Caco-2 (cell line): Measurements from ENCODE around the gene CPT1B. TPM values are rescaled to one million over a fixed set of nuclear protein-coding genes. Genes with fewer than 3 reads are reported as not detected.

ENCODE experiments used
- BruUV-seq: library from RNA; stranded (reverse); fragments of 400-500 nt; replicated peaks from 2 replicates; lab custom pipeline; 2021; lab: Mats Ljungman, UMichigan
- CTCF ChIA-PET: fragments of 300-600 bp; sonication (Branson Sonifier 250); formaldehyde crosslinking; loops from one replicate; lab custom pipeline; 2022; ENCODE audit warnings: antibody characterized with exemption; lab: Charles Lee
- POLR2A ChIA-PET: fragments of 300-600 bp; sonication (Branson Sonifier 250); formaldehyde crosslinking; loops from one replicate; lab custom pipeline; 2022; ENCODE audit warnings: antibody characterized with exemption; lab: Charles Lee
- DNase-seq, 2 experiments: peaks; one replicate each; pipeline versions ENCODE4 v3.0.0 to v3.0.0-alpha.2; 2020 to 2022
- H3K27me3 ChIP-seq: replicated peaks from 2 replicates; pipeline ENCODE4 v1.6.0; 2011; ENCODE audit warnings: low read length; ENCODE audit not compliant: control insufficient read depth, insufficient read depth
- H3K36me3 ChIP-seq: 2 replicates; pipeline ENCODE4 v1.5.1; 2011; ENCODE audit warnings: low read length; ENCODE audit not compliant: control insufficient read depth, insufficient read depth
- H3K4me1 ChIP-seq: fragments of 250-450 bp; sonication (Bioruptor Pico); 2 replicates; pipeline ENCODE4 v1.5.1; 2020; ENCODE audit warnings: mild to moderate bottlenecking
- H3K4me3 ChIP-seq: 2 replicates; pipeline ENCODE4 v1.5.1; 2011; ENCODE audit warnings: low read depth, mild to moderate bottlenecking, control low read depth, low read length
- H3K9me3 ChIP-seq: fragments of 250-450 bp; sonication (Bioruptor Pico); 2 replicates; pipeline ENCODE4 v1.5.1; 2020; ENCODE audit warnings: mild to moderate bottlenecking, moderate library complexity
- H3K27ac Mint-ChIP-seq: one replicate; pipeline ENCODE4 v1.8.0; 2022; ENCODE audit warnings: mixed read lengths; ENCODE audit not compliant: unreplicated experiment
- H3K27me3 Mint-ChIP-seq: one replicate; pipeline ENCODE4 v1.8.0; 2022; ENCODE audit warnings: mixed read lengths; ENCODE audit not compliant: insufficient read depth, unreplicated experiment
- H3K36me3 Mint-ChIP-seq: one replicate; pipeline ENCODE4 v1.8.0; 2022; ENCODE audit warnings: mild to moderate bottlenecking, mixed read lengths; ENCODE audit not compliant: insufficient read depth, unreplicated experiment
- H3K4me1 Mint-ChIP-seq: one replicate; pipeline ENCODE4 v1.8.0; 2022; ENCODE audit warnings: low read depth, mixed read lengths; ENCODE audit not compliant: unreplicated experiment
- H3K4me3 Mint-ChIP-seq: one replicate; pipeline ENCODE4 v1.8.0; 2022; ENCODE audit warnings: mild to moderate bottlenecking, moderate library complexity, mixed read lengths; ENCODE audit not compliant: unreplicated experiment
- H3K9me3 Mint-ChIP-seq: one replicate; pipeline ENCODE4 v1.8.0; 2022; ENCODE audit warnings: mixed read lengths; ENCODE audit not compliant: unreplicated experiment
- CTCF ChIP-seq, 2 experiments: fragments of 200-600 bp in 1 of 2; IDR thresholded peaks; 1 replicate in 1 of 2; 2 replicates in 1 of 2; pipeline versions ENCODE4 v1.5.1 to v1.8.0; 2011 to 2022; ENCODE audit warnings: antibody characterized with exemption in 1 of 2, control low read depth in 1 of 2, inconsistent platforms in 1 of 2, low read depth in 1 of 2, low read length in 1 of 2, mild to moderate bottlenecking in 1 of 2, moderate library complexity in 1 of 2; ENCODE audit not compliant: insufficient read depth in 1 of 2, severe bottlenecking in 1 of 2, unreplicated experiment in 1 of 2
- intact Hi-C: fragments of 100-400 bp; cut with micrococcal nuclease; formaldehyde crosslinking; loops from one replicate; pipeline ENCODE4 v1.10.0; 2022; ENCODE audit not compliant: unreplicated experiment
- total RNA-seq: library from RNA; stranded (reverse); gene quantifications from 2 replicates; pipeline ENCODE4 v1.2.3, GENCODE V29; 2022

Gene CPT1B
- total RNA-seq, 1 experiment from 2014 or later: 19.8 TPM

GRCh38 chr22:50525858-50526107 is 52.4 kb downstream of the CPT1B start:
- no TSS peak for BruUV-seq
- H3K4me3 ChIP-seq: peak overlapping the region; percentile 87
- no peaks in the 10 kb centered on the region for H3K9me3 ChIP-seq
- peaks cover 17% of the 10 kb centered on the region for H3K4me1 ChIP-seq
- H3K27me3 ChIP-seq: no peaks in the 10 kb centered on the region
- ChIA-PET CTCF (interaction anchor here (0.6 to 3.2 kb wide), 25 partner anchors 10 to 495 kb away, joined by 3 to 43 read pairs (median 4); partner anchors contain the start of genes ARSA, CHKB, KLHDC7B and LMF2), POLR2A (interaction anchor here (0.6 to 2.5 kb wide), 13 partner anchors 12 to 219 kb away, joined by 3 to 71 read pairs (median 4); partner anchors contain the start of genes ADM2, KLHDC7B, LMF2 and NCAPH2)
- peak overlapping the region; percentile 91 for H3K27ac Mint-ChIP-seq
- no peaks in the 10 kb centered on the region for H3K27me3 Mint-ChIP-seq
- peak overlapping the region; percentile 89 for H3K4me3 Mint-ChIP-seq
- H3K36me3 Mint-ChIP-seq: peaks cover 48% of the 10 kb centered on the region
- no peak for DNase-seq
- intact Hi-C loops: loop anchor here (5.0 kb wide), 1 partner anchor 57 kb away; the partner anchor contains the start of gene CHKB
- H3K9me3 Mint-ChIP-seq: no peaks in the 10 kb centered on the region
- TF ChIP-seq CTCF (IDR thresholded peaks at IDR 0.05; ENCODE audit: insufficient read depth in 1 of 2, low read depth in 1 of 2, low read length in 1 of 2, severe bottlenecking in 1 of 2, unreplicated experiment in 1 of 2): no peak
- H3K36me3 ChIP-seq: no peaks in the 10 kb centered on the region
- H3K4me1 Mint-ChIP-seq: peaks cover 14% of the 10 kb centered on the region

GRCh38 chr22:50525104-50525857 is 52.9 kb downstream of the CPT1B start, which contains the start of gene SCO2:
SCO2 (minus strand) TSS chr22:50525598; CDS start chr22:50524411, 1,187 bp downstream.
- BruUV-seq: TSS peak; percentile 64

More at GRCh38 chr22:50525104-50525857, 52.9 kb downstream of the CPT1B start, which contains the start of gene SCO2:
- Histone ChIP-seq H3K9me3 (no peaks in the 10 kb centered on the region), H3K4me3 (peak within 1 kb of the TSS; percentile 87), H3K36me3 (no peaks in the 10 kb centered on the region), H3K4me1 (peaks cover 17% of the 10 kb centered on the region), H3K27me3 (no peaks in the 10 kb centered on the region)
- Mint-ChIP-seq H3K4me3 (peak within 1 kb of the TSS; percentile 89), H3K27me3 (no peaks in the 10 kb centered on the region), H3K4me1 (peaks cover 14% of the 10 kb centered on the region), H3K9me3 (no peaks in the 10 kb centered on the region), H3K27ac (peak within 1 kb of the TSS; percentile 91), H3K36me3 (peaks cover 48% of the 10 kb centered on the region)
- peak; percentile 33 to 53 for TF ChIP-seq CTCF (IDR thresholded peaks at IDR 0.05; ENCODE audit: insufficient read depth in 1 of 2, low read depth in 1 of 2, low read length in 1 of 2, severe bottlenecking in 1 of 2, unreplicated experiment in 1 of 2)
- ChIA-PET CTCF (interaction anchor here (0.6 to 3.2 kb wide), 25 partner anchors 10 to 495 kb away, joined by 3 to 43 read pairs (median 4); partner anchors contain the start of genes ARSA, CHKB, KLHDC7B and LMF2), POLR2A (interaction anchor here (0.6 to 2.5 kb wide), 13 partner anchors 13 to 218 kb away, joined by 3 to 71 read pairs (median 4); partner anchors contain the start of genes ADM2, KLHDC7B, LMF2 and NCAPH2)
- intact Hi-C loops: loop anchor here (5.0 kb wide), 1 partner anchor 57 kb away; the partner anchor contains the start of gene CHKB
- peak; percentile 96 to 97 for DNase-seq
